ENCODE data around the gene CAMK1. TPM values are rescaled to one million over a fixed set of nuclear protein-coding genes. Genes with fewer than 3 reads are reported as not detected.

CAMK1 gene
- total and polyA plus RNA-seq, 3 experiments from 2014 or later = 2.9 to 27.4 (median 27.0) TPM

DNA sequence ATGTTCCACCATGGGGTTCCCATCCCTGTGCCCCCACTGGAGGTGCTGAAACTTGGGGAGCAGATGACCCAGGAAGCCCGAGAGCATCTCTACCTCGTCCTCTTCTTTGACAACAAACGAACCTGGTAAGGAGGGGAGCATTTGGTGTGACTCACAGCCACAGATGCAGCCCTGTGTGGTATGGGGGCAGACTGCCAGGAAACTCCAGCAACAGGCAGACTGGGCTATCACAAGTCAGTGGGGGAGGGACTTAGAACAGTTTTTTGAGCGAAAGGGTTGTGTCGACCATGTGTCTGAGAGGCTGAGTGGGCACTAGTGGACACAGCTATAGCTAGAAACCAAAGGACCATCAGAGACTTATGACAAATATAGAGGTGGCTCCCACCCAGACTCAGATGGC lies 23.4 kb downstream of the CAMK1 start:
- peaks cover 0 to 2% (median 0%) of the 10 kb centered on the region in 5 donors for H3K9me3 Mint-ChIP-seq

GRCh38 chr3:9745521-9745920 lies 24.2 kb downstream of the CAMK1 start:
- Mint-ChIP-seq H3K4me3 (no peak overlapping the region), H3K36me3 (peaks cover 0 to 92% (median 11%) of the 10 kb centered on the region in 3 donors), H3K27ac (peak overlapping the region in 1 of 8 donors; percentile 57), H3K27me3 (peaks cover 0 to 4% of the 10 kb centered on the region in 2 donors), H3K9me3 (peaks cover 0 to 2% (median 0%) of the 10 kb centered on the region in 5 donors), H3K4me1 (peaks cover 16 to 20% (median 18%) of the 10 kb centered on the region in 3 donors)
- peaks cover 60% of the 10 kb centered on the region for H3K36me3 ChIP-seq (ENCODE audit: insufficient read depth, low read length)
- no peaks in the 10 kb centered on the region for H3K9me3 ChIP-seq (ENCODE audit: low read length)
- CTCF ChIA-PET = interaction anchor here (5.0 kb wide), 1 partner anchor 13 kb away, joined by 19 read pairs; the partner anchor contains the start of gene BRPF1
- no peak overlapping the region for H3K27ac ChIP-seq (ENCODE audit: low read depth, low read length)
- DNase-seq = no peak
- H3K27me3 ChIP-seq (ENCODE audit: insufficient read depth, low read length, poor library complexity, severe bottlenecking) = no peaks in the 10 kb centered on the region
- H3K4me1 ChIP-seq (ENCODE audit: insufficient read depth, low read length) = peaks cover 8% of the 10 kb centered on the region
- POLR2A ChIA-PET = no interaction called here
- H3K4me3 ChIP-seq (ENCODE audit: low read length) = no peak overlapping the region

More for the DNA sequence above, 23.4 kb downstream of the CAMK1 start:
- ChIA-PET CTCF (interaction anchor here (0.8 to 5.0 kb wide), 2 partner anchors 14 to 16 kb away, joined by 3 to 19 read pairs; partner anchors contain the start of gene BRPF1), POLR2A (interaction anchor here (0.9 kb wide), 1 partner anchor 47 kb away, joined by 3 read pairs; the partner anchor contains the start of gene ARPC4)
- H3K9me3 ChIP-seq (ENCODE audit: low read length) = no peaks in the 10 kb centered on the region
- H3K27ac ChIP-seq (ENCODE audit: low read depth, low read length) = no peak overlapping the region
- H3K27me3 ChIP-seq (ENCODE audit: insufficient read depth, low read length, poor library complexity, severe bottlenecking) = no peaks in the 10 kb centered on the region
- Mint-ChIP-seq H3K27me3 (peaks cover 0 to 4% of the 10 kb centered on the region in 2 donors), H3K4me1 (peaks cover 24 to 28% (median 25%) of the 10 kb centered on the region in 3 donors), H3K27ac (peak overlapping the region in 5 of 8 donors; percentile 12 to 77 (median 63)), H3K36me3 (peaks cover 0 to 87% (median 11%) of the 10 kb centered on the region in 3 donors), H3K4me3 (peak overlapping the region in 1 of 7 donors; percentile 15)
- peaks cover 16% of the 10 kb centered on the region for H3K4me1 ChIP-seq (ENCODE audit: insufficient read depth, low read length)
- peaks cover 53% of the 10 kb centered on the region for H3K36me3 ChIP-seq (ENCODE audit: insufficient read depth, low read length)
- H3K4me3 ChIP-seq (ENCODE audit: low read length) = no peak overlapping the region
- no peak for DNase-seq

DNA sequence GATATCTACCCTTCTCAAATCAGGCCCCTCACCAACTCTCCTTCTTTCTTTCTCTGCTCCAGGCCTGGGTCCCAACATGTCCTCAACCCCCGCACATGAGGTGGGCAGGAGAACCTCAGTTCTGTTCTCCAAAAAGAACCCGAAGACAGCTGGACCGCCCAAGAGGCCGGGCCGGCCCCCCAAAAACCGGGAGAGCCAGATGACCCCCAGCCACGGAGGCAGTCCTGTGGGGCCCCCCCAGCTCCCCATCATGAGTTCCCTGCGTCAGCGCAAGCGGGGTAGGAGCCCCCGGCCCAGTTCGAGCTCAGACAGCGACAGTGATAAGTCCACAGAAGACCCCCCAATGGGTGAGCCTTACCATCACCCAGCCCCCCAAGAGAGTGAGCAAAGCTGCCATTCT lies 25.6 kb downstream of the CAMK1 start:
- POLR2A ChIA-PET = interaction anchor here (1.8 kb wide), 1 partner anchor 49 kb away, joined by 4 read pairs; the partner anchor contains the start of gene ARPC4
- Histone ChIP-seq H3K4me1 (ENCODE audit: insufficient read depth, low read length) (peaks cover 3% of the 10 kb centered on the region), H3K27ac (ENCODE audit: low read depth, low read length) (no peak overlapping the region), H3K4me3 (ENCODE audit: low read length) (no peak overlapping the region), H3K36me3 (ENCODE audit: insufficient read depth, low read length) (peaks cover 74% of the 10 kb centered on the region), H3K27me3 (ENCODE audit: insufficient read depth, low read length, poor library complexity, severe bottlenecking) (no peaks in the 10 kb centered on the region), H3K9me3 (ENCODE audit: low read length) (no peaks in the 10 kb centered on the region)
- Mint-ChIP-seq H3K27ac (peak overlapping the region in 2 of 8 donors; percentile 32 to 51), H3K36me3 (peaks cover 5 to 94% (median 11%) of the 10 kb centered on the region in 3 donors), H3K4me3 (no peak overlapping the region), H3K27me3 (no peaks in the 10 kb centered on the region), H3K4me1 (peaks cover 2 to 6% (median 4%) of the 10 kb centered on the region in 3 donors), H3K9me3 (no peaks in the 10 kb centered on the region)
- no peak for DNase-seq
- CTCF ChIA-PET = interaction anchor here (1.3 to 5.0 kb wide), 3 partner anchors 12 to 165 kb away, joined by 3 to 19 read pairs (median 4); partner anchors contain the start of gene BRPF1

DNA sequence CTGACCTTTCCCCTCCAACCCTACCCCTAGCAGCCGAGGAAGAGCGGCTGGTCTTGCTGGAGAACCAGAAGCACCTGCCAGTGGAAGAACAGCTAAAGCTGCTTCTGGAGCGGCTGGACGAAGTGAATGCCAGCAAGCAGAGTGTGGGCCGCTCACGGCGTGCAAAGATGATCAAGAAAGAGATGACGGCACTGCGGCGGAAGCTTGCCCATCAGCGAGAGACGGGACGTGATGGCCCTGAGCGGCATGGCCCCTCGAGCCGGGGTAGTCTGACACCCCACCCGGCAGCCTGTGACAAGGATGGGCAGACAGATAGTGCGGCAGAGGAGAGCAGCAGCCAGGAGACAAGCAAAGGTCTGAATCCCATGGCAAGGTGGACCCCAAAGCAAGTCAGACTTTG lies 26.2 kb downstream of the CAMK1 start:
- H3K27me3 Mint-ChIP-seq = no peaks in the 10 kb centered on the region
- no peak overlapping the region for H3K27ac ChIP-seq (ENCODE audit: low read depth, low read length)
- POLR2A ChIA-PET = interaction anchor here (1.8 kb wide), 1 partner anchor 49 kb away, joined by 4 read pairs; the partner anchor contains the start of gene ARPC4
- H3K27me3 ChIP-seq (ENCODE audit: insufficient read depth, low read length, poor library complexity, severe bottlenecking) = no peaks in the 10 kb centered on the region
- H3K36me3 Mint-ChIP-seq = peaks cover 9 to 96% (median 16%) of the 10 kb centered on the region in 3 donors
- no peaks in the 10 kb centered on the region for H3K9me3 ChIP-seq (ENCODE audit: low read length)
- no peak for DNase-seq
- CTCF ChIA-PET = interaction anchor here (1.3 to 5.0 kb wide), 3 partner anchors 11 to 165 kb away, joined by 3 to 19 read pairs (median 4); partner anchors contain the start of gene BRPF1
- no peak overlapping the region for H3K4me3 Mint-ChIP-seq
- no peak overlapping the region for H3K4me3 ChIP-seq (ENCODE audit: low read length)
- no peaks in the 10 kb centered on the region for H3K9me3 Mint-ChIP-seq
- peaks cover 0 to 2% (median under 1%) of the 10 kb centered on the region in 3 donors for H3K4me1 Mint-ChIP-seq
- H3K27ac Mint-ChIP-seq = no peak overlapping the region
- peaks cover 80% of the 10 kb centered on the region for H3K36me3 ChIP-seq (ENCODE audit: insufficient read depth, low read length)
- no peaks in the 10 kb centered on the region for H3K4me1 ChIP-seq (ENCODE audit: insufficient read depth, low read length)

- no peaks in the 10 kb centered on the region for H3K27me3 ChIP-seq (ENCODE audit: insufficient read depth, low read length, poor library complexity, severe bottlenecking)
- H3K36me3 ChIP-seq (ENCODE audit: insufficient read depth, low read length) = peaks cover 90% of the 10 kb centered on the region
- H3K4me3 ChIP-seq (ENCODE audit: low read length) = no peak overlapping the region
- no peak for DNase-seq
- H3K27me3 Mint-ChIP-seq = no peaks in the 10 kb centered on the region
- no peak overlapping the region for H3K27ac Mint-ChIP-seq
- ChIA-PET CTCF (interaction anchor here (5.0 kb wide), 1 partner anchor 10 kb away, joined by 19 read pairs; the partner anchor contains the start of gene BRPF1), POLR2A (interaction anchor here (0.5 to 1.8 kb wide), 3 partner anchors 11 to 50 kb away, joined by 3 to 4 read pairs (median 4); partner anchors contain the start of genes ARPC4 and BRPF1)
- no peak overlapping the region for H3K4me3 Mint-ChIP-seq
- no peaks in the 10 kb centered on the region for H3K9me3 Mint-ChIP-seq
- H3K4me1 ChIP-seq (ENCODE audit: insufficient read depth, low read length) = no peaks in the 10 kb centered on the region
- H3K36me3 Mint-ChIP-seq = peaks cover 12 to 98% (median 22%) of the 10 kb centered on the region in 3 donors
- H3K27ac ChIP-seq (ENCODE audit: low read depth, low read length) = no peak overlapping the region
- H3K9me3 ChIP-seq (ENCODE audit: low read length) = no peaks in the 10 kb centered on the region
- peaks cover 0 to 3% (median 0%) of the 10 kb centered on the region in 3 donors for H3K4me1 Mint-ChIP-seq
Measured at GRCh38 chr3:9742560-9742959, 27.2 kb downstream of the CAMK1 start.

DNA sequence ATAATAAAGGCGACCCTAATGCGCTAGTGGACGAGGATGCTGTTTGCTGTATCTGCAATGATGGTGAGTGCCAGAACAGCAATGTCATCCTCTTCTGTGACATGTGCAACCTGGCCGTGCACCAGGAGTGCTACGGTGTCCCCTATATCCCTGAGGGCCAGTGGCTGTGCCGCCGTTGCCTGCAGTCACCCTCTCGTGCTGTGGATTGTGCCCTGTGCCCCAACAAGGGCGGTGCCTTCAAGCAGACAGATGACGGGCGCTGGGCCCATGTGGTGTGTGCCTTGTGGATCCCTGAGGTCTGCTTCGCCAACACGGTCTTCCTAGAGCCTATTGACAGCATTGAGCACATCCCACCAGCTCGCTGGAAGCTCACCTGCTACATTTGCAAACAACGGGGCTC lies 30.6 kb downstream of the CAMK1 start:
- CTCF ChIA-PET = interaction anchor here (2.3 to 4.0 kb wide), 2 partner anchors 8 to 12 kb away, joined by 8 to 18 read pairs; partner anchors contain the start of gene BRPF1
- DNase-seq = no peak
- Histone ChIP-seq H3K36me3 (ENCODE audit: insufficient read depth, low read length) (peaks cover 74% of the 10 kb centered on the region), H3K27me3 (ENCODE audit: insufficient read depth, low read length, poor library complexity, severe bottlenecking) (no peaks in the 10 kb centered on the region), H3K9me3 (ENCODE audit: low read length) (no peaks in the 10 kb centered on the region), H3K4me1 (ENCODE audit: insufficient read depth, low read length) (peaks cover 11% of the 10 kb centered on the region), H3K27ac (ENCODE audit: low read depth, low read length) (no peak overlapping the region), H3K4me3 (ENCODE audit: low read length) (no peak overlapping the region)
- Mint-ChIP-seq H3K4me3 (no peak overlapping the region), H3K27ac (peak overlapping the region in 2 of 8 donors; percentile 3 to 29), H3K4me1 (peaks cover 17 to 30% (median 26%) of the 10 kb centered on the region in 3 donors), H3K9me3 (no peaks in the 10 kb centered on the region), H3K27me3 (no peaks in the 10 kb centered on the region), H3K36me3 (peaks cover 18 to 96% (median 22%) of the 10 kb centered on the region in 3 donors)
- POLR2A ChIA-PET = no interaction called here

DNA sequence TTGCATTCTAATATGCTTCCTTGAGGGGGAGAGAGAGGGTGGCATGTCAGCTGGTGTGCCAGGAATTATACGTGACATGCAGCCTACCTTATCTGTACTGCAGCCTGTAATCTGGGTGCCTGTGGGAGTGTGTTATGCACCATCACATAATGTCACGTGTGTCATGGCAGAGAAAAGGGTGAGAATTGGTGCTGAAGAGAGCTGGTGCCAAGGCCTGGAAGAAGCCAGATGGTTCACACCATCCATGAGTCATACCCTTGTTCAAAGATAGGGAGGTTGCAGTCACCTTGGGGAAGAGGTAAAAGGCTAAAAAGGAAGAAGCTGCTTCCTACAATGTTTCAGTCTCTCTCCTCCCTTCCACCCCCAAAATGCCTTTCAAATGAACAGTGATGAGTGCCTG lies 32.9 kb downstream of the CAMK1 start:
- peak overlapping the region in 7 of 8 donors; percentile 12 to 70 (median 51) for H3K27ac Mint-ChIP-seq
- H3K4me3 Mint-ChIP-seq = peak overlapping the region in 2 of 7 donors; percentile 28 to 46
- no peaks in the 10 kb centered on the region for H3K27me3 Mint-ChIP-seq
- Histone ChIP-seq H3K4me3 (ENCODE audit: low read length) (no peak overlapping the region), H3K4me1 (ENCODE audit: insufficient read depth, low read length) (peaks cover 30% of the 10 kb centered on the region), H3K27ac (ENCODE audit: low read depth, low read length) (no peak overlapping the region), H3K9me3 (ENCODE audit: low read length) (no peaks in the 10 kb centered on the region), H3K36me3 (ENCODE audit: insufficient read depth, low read length) (peaks cover 57% of the 10 kb centered on the region), H3K27me3 (ENCODE audit: insufficient read depth, low read length, poor library complexity, severe bottlenecking) (no peaks in the 10 kb centered on the region)
- POLR2A ChIA-PET = no interaction called here
- peaks cover 18 to 85% (median 20%) of the 10 kb centered on the region in 3 donors for H3K36me3 Mint-ChIP-seq
- DNase-seq = no peak
- peaks cover 37 to 50% (median 45%) of the 10 kb centered on the region in 3 donors for H3K4me1 Mint-ChIP-seq
- CTCF ChIA-PET = interaction anchor here (4.0 kb wide), 1 partner anchor 9 kb away, joined by 18 read pairs; no protein-coding TSS in a partner anchor
- H3K9me3 Mint-ChIP-seq = no peaks in the 10 kb centered on the region

- Mint-ChIP-seq H3K27ac (peak overlapping the region; percentile 67 to 99 (median 96)), H3K4me3 (peak overlapping the region; percentile 81 to 97 (median 88)), H3K27me3 (no peaks in the 10 kb centered on the region), H3K4me1 (peaks cover 47 to 69% (median 60%) of the 10 kb centered on the region in 3 donors), H3K36me3 (peaks cover 6 to 49% (median 9%) of the 10 kb centered on the region in 3 donors), H3K9me3 (no peaks in the 10 kb centered on the region)
- ChIA-PET CTCF (interaction anchor here (0.7 to 2.9 kb wide), 7 partner anchors 7 to 200 kb away, joined by 3 to 19 read pairs (median 5); partner anchors contain the start of gene OGG1), POLR2A (interaction anchor here (1.5 to 3.5 kb wide), 3 partner anchors 17 to 157 kb away, joined by 3 to 28 read pairs (median 23); partner anchors contain the start of genes ARPC4, OGG1 and TADA3)
- Histone ChIP-seq H3K27me3 (ENCODE audit: insufficient read depth, low read length, poor library complexity, severe bottlenecking) (no peaks in the 10 kb centered on the region), H3K9me3 (ENCODE audit: low read length) (no peaks in the 10 kb centered on the region), H3K4me1 (ENCODE audit: insufficient read depth, low read length) (peaks cover 40% of the 10 kb centered on the region), H3K4me3 (ENCODE audit: low read length) (peak overlapping the region; percentile 80), H3K27ac (ENCODE audit: low read depth, low read length) (peak overlapping the region; percentile 85), H3K36me3 (ENCODE audit: insufficient read depth, low read length) (peaks cover 17% of the 10 kb centered on the region)
- DNase-seq = no peak
Measured at GRCh38 chr3:9732740-9733115, 37.0 kb downstream of the CAMK1 start.

All from CD8-positive, alpha-beta memory T cell (primary cell).